IMR-90 (cell line): ENCODE data around the gene MINAR2. TPM values are rescaled to one million over a fixed set of nuclear protein-coding genes. Genes with fewer than 3 reads are reported as not detected.

Experiments
- ATAC-seq: fragments of 200-7000 bp; cut with Tn5 transposase; 2 replicates; pipeline ENCODE4 v1.9.1; 2020; ENCODE audit warnings: low read depth, mild to moderate bottlenecking, moderate library complexity
- Bru-seq: library from RNA; stranded (reverse); fragments of 400-500 nt; gene quantifications from one replicate; lab custom pipeline; 2021; lab: Mats Ljungman, UMichigan
- BruChase-seq, 2 experiments: library from RNA; stranded (reverse); fragments of 400-500 nt; gene quantifications; one replicate each; lab custom pipeline; 2021; lab: Mats Ljungman, UMichigan
- BruUV-seq: library from RNA; stranded (reverse); fragments of 400-500 nt; replicated peaks from 2 replicates; lab custom pipeline; 2021; lab: Mats Ljungman, UMichigan
- CTCF ChIA-PET: fragments of 300-600 bp; formaldehyde crosslinking; extraction: SDS; loops from one replicate; lab custom pipeline; 2021; ENCODE audit warnings: antibody characterized with exemption; lab: Yijun Ruan, JAX
- POLR2A ChIA-PET: fragments of 300-600 bp; sonication (Branson Sonifier 250); formaldehyde crosslinking; loops from one replicate; lab custom pipeline; 2022; ENCODE audit warnings: antibody characterized with exemption; ENCODE audit not compliant: unreplicated experiment; lab: Charles Lee
- DNase-seq: peaks from one replicate; pipeline ENCODE4 v3.0.0; 2013
- H2AFZ ChIP-seq: replicated peaks from 2 replicates; pipeline ENCODE3; 2013; ENCODE audit warnings: low read length, mild to moderate bottlenecking; ENCODE audit not compliant: poor library complexity
- H2AK5ac ChIP-seq: 2 replicates; pipeline ENCODE4 v1.6.1; 2013; ENCODE audit warnings: low read depth, low read length, inconsistent platforms
- H2AK9ac ChIP-seq: replicated peaks from 2 replicates; pipeline ENCODE3; 2013; ENCODE audit warnings: mild to moderate bottlenecking, low read depth, low read length, moderate library complexity; ENCODE audit not compliant: poor library complexity
- H2BK120ac ChIP-seq: 2 replicates; pipeline ENCODE4 v1.6.1; 2013; ENCODE audit warnings: low read depth, low read length, inconsistent platforms
- H2BK15ac ChIP-seq: 3 replicates; pipeline ENCODE4 v1.6.1; 2013; ENCODE audit warnings: low read depth, low read length, inconsistent platforms
- H2BK20ac ChIP-seq: 2 replicates; pipeline ENCODE4 v1.6.1; 2013; ENCODE audit warnings: low read depth, mild to moderate bottlenecking, inconsistent platforms, low read length, moderate library complexity
- H2BK5ac ChIP-seq: 2 replicates; pipeline ENCODE4 v1.6.1; 2013; ENCODE audit warnings: mild to moderate bottlenecking, low read depth, low read length, inconsistent platforms; ENCODE audit not compliant: poor library complexity, severe bottlenecking
- H3K14ac ChIP-seq: replicated peaks from 2 replicates; pipeline ENCODE4 v1.6.1; 2013; ENCODE audit warnings: low read depth, low read length, inconsistent platforms
- H3K18ac ChIP-seq: 2 replicates; pipeline ENCODE4 v1.6.1; 2013; ENCODE audit warnings: low read depth, low read length, control low read depth
- H3K23ac ChIP-seq: 2 replicates; pipeline ENCODE4 v1.6.1; 2013; ENCODE audit warnings: low read depth, low read length, inconsistent platforms
- H3K27ac ChIP-seq: 2 replicates; pipeline ENCODE4 v1.5.1; 2013; ENCODE audit warnings: mild to moderate bottlenecking, control low read depth, low read length; ENCODE audit not compliant: insufficient read depth
- H3K27me3 ChIP-seq: 2 replicates; pipeline ENCODE4 v1.6.1; 2013; ENCODE audit warnings: low read length; ENCODE audit not compliant: control insufficient read depth, insufficient read depth
- H3K36me3 ChIP-seq: 2 replicates; pipeline ENCODE4 v1.6.1; 2013; ENCODE audit warnings: low read length, mixed read lengths; ENCODE audit not compliant: control insufficient read depth, insufficient read depth
- H3K4ac ChIP-seq: 2 replicates; pipeline ENCODE4 v1.6.1; 2013; ENCODE audit warnings: low read depth, low read length, inconsistent platforms
- H3K4me1 ChIP-seq: 2 replicates; pipeline ENCODE4 v1.6.1; 2013; ENCODE audit warnings: low read length, mixed read lengths; ENCODE audit not compliant: control insufficient read depth, insufficient read depth
- H3K4me2 ChIP-seq: 2 replicates; pipeline ENCODE4 v1.6.1; 2013; ENCODE audit warnings: low read depth, mild to moderate bottlenecking, control low read depth, low read length, moderate library complexity
- H3K4me3 ChIP-seq: 2 replicates; pipeline ENCODE4 v1.5.1; 2013; ENCODE audit warnings: low read depth, mild to moderate bottlenecking, control low read depth, low read length, moderate library complexity; ENCODE audit not compliant: insufficient read depth
- H3K56ac ChIP-seq: 2 replicates; pipeline ENCODE4 v1.6.1; 2013; ENCODE audit warnings: low read length, inconsistent platforms; ENCODE audit not compliant: insufficient read depth; ENCODE audit errors: extremely low read depth
- H3K79me1 ChIP-seq, 2 experiments: 2 replicates each; pipeline ENCODE4 v1.6.1; 2013; ENCODE audit warnings: low read length in 2 of 2, inconsistent platforms in 1 of 2, low read depth in 1 of 2
- H3K9ac ChIP-seq: 2 replicates; pipeline ENCODE4 v1.6.1; 2013; ENCODE audit warnings: low read depth, low read length, control low read depth
- H3K9me1 ChIP-seq: 2 replicates; pipeline ENCODE4 v1.6.1; 2013; ENCODE audit warnings: low read length, inconsistent platforms; ENCODE audit not compliant: insufficient read depth
- H3K9me3 ChIP-seq: 2 replicates; pipeline ENCODE4 v1.6.1; 2013; ENCODE audit warnings: low read length; ENCODE audit not compliant: control insufficient read depth, insufficient read depth
- H4K20me1 ChIP-seq: 2 replicates; pipeline ENCODE4 v1.6.1; 2013; ENCODE audit warnings: low read length, inconsistent platforms; ENCODE audit not compliant: insufficient read depth
- H4K5ac ChIP-seq: 2 replicates; pipeline ENCODE4 v1.6.1; 2013; ENCODE audit warnings: mild to moderate bottlenecking, low read depth, low read length, control low read depth
- H4K8ac ChIP-seq, 2 experiments: 2 replicates each; pipeline ENCODE4 v1.6.1; 2013; ENCODE audit warnings: low read depth in 2 of 2, low read length in 2 of 2, control low read depth in 1 of 2, inconsistent platforms in 1 of 2
- H4K91ac ChIP-seq: 2 replicates; pipeline ENCODE4 v1.6.1; 2013; ENCODE audit warnings: low read depth, low read length, inconsistent platforms; ENCODE audit not compliant: insufficient read depth
- BHLHE40 ChIP-seq: fragments of 150-350 bp; IDR thresholded peaks from 2 replicates; pipeline ENCODE4 v1.6.1; 2016; ENCODE audit warnings: mild to moderate bottlenecking, low read depth, low read length
- CEBPB ChIP-seq: IDR thresholded peaks from 2 replicates; pipeline ENCODE4 v1.6.1; 2012; ENCODE audit warnings: low read depth, low read length, improper control_type of control experiment
- CHD1 ChIP-seq: IDR thresholded peaks from 2 replicates; pipeline ENCODE4 v1.6.1; 2012; ENCODE audit warnings: low read depth, low read length, improper control_type of control experiment
- CTCF ChIP-seq: conservative IDR thresholded peaks from 2 replicates; pipeline ENCODE4 v1.5.1; 2012; ENCODE audit warnings: mild to moderate bottlenecking, low read depth, low read length, improper control_type of control experiment
- ELK1 ChIP-seq: fragments of 150-350 bp; IDR thresholded peaks from 2 replicates; pipeline ENCODE4 v1.6.1; 2016; ENCODE audit warnings: low read depth, mild to moderate bottlenecking, low read length, moderate library complexity, borderline replicate concordance
- FOS ChIP-seq: fragments of 150-350 bp; IDR thresholded peaks from 2 replicates; pipeline ENCODE4 v1.6.1; 2016; ENCODE audit warnings: low read depth, low read length
- MAFK ChIP-seq: IDR thresholded peaks from 2 replicates; pipeline ENCODE4 v1.6.1; 2012; ENCODE audit warnings: low read depth, low read length, improper control_type of control experiment
- MAZ ChIP-seq: IDR thresholded peaks from 2 replicates; pipeline ENCODE4 v1.6.1; 2012; ENCODE audit warnings: low read depth, mild to moderate bottlenecking, low read length, improper control_type of control experiment, moderate library complexity, borderline replicate concordance
- MXI1 ChIP-seq: IDR thresholded peaks from 2 replicates; pipeline ENCODE4 v1.6.1; 2012; ENCODE audit warnings: low read depth, mild to moderate bottlenecking, low read length, moderate library complexity, borderline replicate concordance
- NFE2L2 ChIP-seq: fragments of 150-350 bp; IDR thresholded peaks from 2 replicates; pipeline ENCODE4 v1.6.1; 2016; ENCODE audit warnings: low read depth, mild to moderate bottlenecking, low read length
- POLR2A ChIP-seq: IDR thresholded peaks from 2 replicates; pipeline ENCODE4 v1.6.1; 2012; ENCODE audit warnings: mild to moderate bottlenecking, low read depth, low read length
- RAD21 ChIP-seq: IDR thresholded peaks from 2 replicates; pipeline ENCODE4 v1.6.1; 2012; ENCODE audit warnings: low read length, improper control_type of control experiment
- RCOR1 ChIP-seq: IDR thresholded peaks from 2 replicates; pipeline ENCODE4 v1.6.1; 2012; ENCODE audit warnings: mild to moderate bottlenecking, low read length, improper control_type of control experiment; ENCODE audit not compliant: insufficient replicate concordance
- RFX5 ChIP-seq: IDR thresholded peaks from 2 replicates; pipeline ENCODE4 v1.8.0; 2012; ENCODE audit warnings: low read depth, mild to moderate bottlenecking, low read length, moderate library complexity
- SMC3 ChIP-seq: fragments of 150-350 bp; IDR thresholded peaks from 2 replicates; pipeline ENCODE4 v1.6.1; 2016; ENCODE audit warnings: low read depth, mild to moderate bottlenecking, antibody characterized with exemption, low read length, moderate library complexity
- WGBS, 2 experiments: methylation state at CpG; one replicate each; pipeline versions ENCODE4 v1.1.5 to v1.1.7; 2013; ENCODE audit warnings: missing lambda C conversion rate in 2 of 2; ENCODE audit not compliant: insufficient read length in 1 of 2; ENCODE audit errors: extremely low coverage in 2 of 2; 5-methylcytosine and 5-hydroxymethylcytosine counted together
- dilution Hi-C: fragments of 300-500 bp; cut with HindIII; formaldehyde crosslinking; loops from one replicate; pipeline ENCODE4 v1.14.3; 2018; ENCODE audit warnings: low sequenced_read_pairs; ENCODE audit not compliant: unreplicated experiment
- in situ Hi-C: fragments of 300-500 bp; cut with MboI; formaldehyde crosslinking; loops from 3 replicates; pipeline ENCODE4 v1.14.3; 2019; ENCODE audit warnings: low sequenced_read_pairs, inconsistent platforms, mixed read lengths
- intact Hi-C: fragments of 100-400 bp; cut with micrococcal nuclease; formaldehyde crosslinking; loops from 2 replicates; pipeline ENCODE4 v1.10.0; 2022
- long read RNA-seq: library from polyadenylated mRNA; unstranded; transcript quantifications from one replicate; pipeline ENCODE4 v2.0.0, GENCODE V29; 2021; ENCODE audit not compliant: unreplicated experiment
- polyA plus RNA-seq, 3 experiments: library from polyadenylated mRNA; depleted of rRNA; stranded (reverse); fragments of >200 nt; gene quantifications; 2 replicates each; pipeline ENCODE4 v1.2.3, GENCODE V29; 2012; ENCODE audit warnings: low replicate concordance in 1 of 3
- total RNA-seq: library from RNA; depleted of rRNA; stranded (reverse); fragments of >200 nt; gene quantifications from 2 replicates; pipeline ENCODE4 v1.2.3, GENCODE V29; 2012; rRNA removed

Gene MINAR2
- total RNA-seq (not detected in 2 replicates), polyA plus RNA-seq (2012; rRNA removed) (not detected in 2 replicates), Bru-seq, nascent RNA (percentile 40 among the genes with signal in this experiment), BruChase-seq, experiment 1, labeled RNA remaining after a 6-hour chase (percentile 22 among the genes with signal in this experiment), BruChase-seq, experiment 2, labeled RNA remaining after a 2-hour chase (percentile 33 among the genes with signal in this experiment)
- not detected in 2 replicates for polyA plus RNA-seq (2012; cell fraction: cytosol; rRNA removed)
- not detected in 2 replicates for polyA plus RNA-seq (2012; cell fraction: nucleus; rRNA removed; ENCODE audit: low replicate concordance)
- long read RNA-seq: 0 reads

- ATAC-seq (no peak), DNase-seq (no peak)
- H3K4me2 ChIP-seq: no peak within 1 kb of the TSS
- no peak within 1 kb of the TSS for H3K14ac ChIP-seq
- no peak within 1 kb of the TSS for H2BK120ac ChIP-seq
- H4K5ac ChIP-seq: no peak within 1 kb of the TSS
- H3K23ac ChIP-seq: no peak within 1 kb of the TSS
- H4K8ac ChIP-seq: no peak within 1 kb of the TSS
- CTCF ChIA-PET: interaction anchor here (0.9 kb wide), 1 partner anchor 20 kb away, joined by 3 read pairs; no protein-coding TSS in a partner anchor
- no peaks in the 10 kb centered on the region for H4K20me1 ChIP-seq
- no peaks in the 10 kb centered on the region for H3K79me1 ChIP-seq
- no peak within 1 kb of the TSS for H3K18ac ChIP-seq
- H3K4me3 ChIP-seq: no peak within 1 kb of the TSS
- no peak within 1 kb of the TSS for H2AK5ac ChIP-seq
- H3K4me1 ChIP-seq: no peaks in the 10 kb centered on the region
- no TSS peak for BruUV-seq
- in situ Hi-C loops: no loop called here
- no peaks in the 10 kb centered on the region for H3K36me3 ChIP-seq
- H3K27me3 ChIP-seq: no peaks in the 10 kb centered on the region
- H3K56ac ChIP-seq: no peak within 1 kb of the TSS
- no peak within 1 kb of the TSS for H2BK20ac ChIP-seq
- H3K27ac ChIP-seq: no peak within 1 kb of the TSS
- no peak within 1 kb of the TSS for H4K91ac ChIP-seq
- no peak within 1 kb of the TSS for H2AFZ ChIP-seq
- WGBS, 2 experiments: 53% methylated on average over 2 of the region's 13 CpGs; no CpG with 5 or more reads in 1 of the 2 experiments
- H3K4ac ChIP-seq: no peak within 1 kb of the TSS
- H3K9me3 ChIP-seq: no peaks in the 10 kb centered on the region
- no peaks in the 10 kb centered on the region for H3K9me1 ChIP-seq
- H2BK5ac ChIP-seq: no peak within 1 kb of the TSS
- no peak within 1 kb of the TSS for H2AK9ac ChIP-seq
- POLR2A ChIA-PET: no interaction called here
- dilution Hi-C loops: no loop called here
- no peak within 1 kb of the TSS for H2BK15ac ChIP-seq
- no peak within 1 kb of the TSS for H3K9ac ChIP-seq
- intact Hi-C loops: no loop called here
- TF ChIP-seq CTCF: no peak
- no peak for TF ChIP-seq RFX5
- TF ChIP-seq SMC3: no peak
- TF ChIP-seq FOS: no peak
- TF ChIP-seq MAZ: no peak
- no peak for TF ChIP-seq CHD1
- no peak for TF ChIP-seq POLR2A
- TF ChIP-seq NFE2L2: no peak
- TF ChIP-seq CEBPB: no peak
- no peak for TF ChIP-seq ELK1
- no peak for TF ChIP-seq RCOR1
- TF ChIP-seq MXI1: no peak
- no peak for TF ChIP-seq RAD21
- no peak for TF ChIP-seq BHLHE40
- no peak for TF ChIP-seq MAFK
Measured at GRCh38 chr5:129747572-129748407, at the start of gene MINAR2. Gene MINAR2, plus strand, starts transcription at chr5:129748094. Its CDS starts 97 bp downstream, at chr5:129748191.
